HG03521 (cell line): ENCODE data around the gene SLC4A1AP.

ENCODE experiments used
- ATAC-seq: cut with Tn5 transposase; IDR thresholded peaks from one replicate; pipeline ENCODE4 v1.9.1; 2021; ENCODE audit warnings: mild to moderate bottlenecking, moderate library complexity; ENCODE audit not compliant: unreplicated experiment

The SLC4A1AP gene

GRCh38 chr2:27702302-27702701 lies 38.6 kb downstream of the SLC4A1AP start:
- ATAC-seq, result no peak

- no peak for ATAC-seq
Measured at GRCh38 chr2:27703638-27704341, 40.1 kb downstream of the SLC4A1AP start.

GRCh38 chr2:27704342-27704876 lies 40.7 kb downstream of the SLC4A1AP start:
- ATAC-seq, result no peak

GRCh38 chr2:27705851-27706622 lies 42.3 kb downstream of the SLC4A1AP start:
- no peak for ATAC-seq

- ATAC-seq, result no peak
Measured at GRCh38 chr2:27707462-27708256, 44.0 kb downstream of the SLC4A1AP start.

GRCh38 chr2:27708257-27708654 lies 44.6 kb downstream of the SLC4A1AP start:
- no peak for ATAC-seq

GRCh38 chr2:27708666-27709065 lies 45.0 kb downstream of the SLC4A1AP start:
- no peak for ATAC-seq

- ATAC-seq, result no peak
Measured at GRCh38 chr2:27709326-27709725, 45.6 kb downstream of the SLC4A1AP start.

GRCh38 chr2:27709960-27710575 lies 46.4 kb downstream of the SLC4A1AP start:
- ATAC-seq, result no peak

- no peak for ATAC-seq
Measured at GRCh38 chr2:27710640-27711430, 47.1 kb downstream of the SLC4A1AP start.

- ATAC-seq, result no peak
Measured at GRCh38 chr2:27711804-27712203, 48.1 kb downstream of the SLC4A1AP start.

GRCh38 chr2:27712522-27712921 lies 48.8 kb downstream of the SLC4A1AP start:
- no peak for ATAC-seq

- no peak for ATAC-seq
Measured at GRCh38 chr2:27713201-27713600, 49.5 kb downstream of the SLC4A1AP start.

- no peak for ATAC-seq
Measured at GRCh38 chr2:27714053-27714452, 50.4 kb downstream of the SLC4A1AP start.

- no peak for ATAC-seq
Measured at GRCh38 chr2:27714851-27715291, 51.2 kb downstream of the SLC4A1AP start.

GRCh38 chr2:27715318-27716210 lies 51.9 kb downstream of the SLC4A1AP start:
- no peak for ATAC-seq

- ATAC-seq, result no peak
Measured at GRCh38 chr2:27716301-27717069, 52.8 kb downstream of the SLC4A1AP start.

GRCh38 chr2:27717070-27717795 lies 53.5 kb downstream of the SLC4A1AP start:
- ATAC-seq, result no peak
